Measurements from ENCODE around the gene C1orf74.

C1orf74 gene

GRCh38 chr1:209790286-209791193 lies 6.2 kb upstream of the C1orf74 start:
- ATAC-seq (no peak), DNase-seq (no peak)
- H3K4me3 Mint-ChIP-seq = no peak overlapping the region
- H3K4me1 Mint-ChIP-seq = no peaks in the 10 kb centered on the region
- no peak overlapping the region for H3K27ac Mint-ChIP-seq
- no peaks in the 10 kb centered on the region for H3K9me3 Mint-ChIP-seq
- no peaks in the 10 kb centered on the region for H3K27me3 Mint-ChIP-seq

- Mint-ChIP-seq H3K4me3 (no peak overlapping the region), H3K9me3 (no peaks in the 10 kb centered on the region), H3K27ac (no peak overlapping the region), H3K4me1 (peaks cover 9% of the 10 kb centered on the region), H3K27me3 (no peaks in the 10 kb centered on the region)
- DNase-seq (no peak), ATAC-seq (no peak)
Measured at GRCh38 chr1:209789245-209789644, 4.9 kb upstream of the C1orf74 start.

DNA sequence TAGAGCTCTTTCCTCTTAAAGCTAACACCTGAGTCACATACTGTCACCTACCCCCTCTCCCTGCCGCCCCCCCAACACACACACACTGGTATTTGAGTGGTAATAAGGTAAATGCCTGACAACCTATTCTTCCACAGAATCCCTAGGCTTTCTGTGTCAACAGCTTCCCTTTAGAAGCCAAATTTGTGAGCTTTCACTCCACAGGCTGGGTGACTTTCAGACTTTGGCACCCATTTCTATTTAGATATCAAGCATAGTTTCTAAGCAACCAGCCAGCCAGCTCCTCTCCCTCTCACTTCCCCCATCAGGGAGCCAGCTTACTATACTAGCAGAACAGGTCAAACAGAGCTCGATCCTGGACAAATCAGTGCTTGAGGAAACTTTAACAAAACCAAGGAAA lies 3.2 kb upstream of the C1orf74 start:
- no peak for ATAC-seq
- Mint-ChIP-seq H3K27me3 (no peaks in the 10 kb centered on the region), H3K9me3 (no peaks in the 10 kb centered on the region), H3K27ac (no peak overlapping the region), H3K4me3 (no peak overlapping the region), H3K4me1 (peaks cover 26% of the 10 kb centered on the region)
- DNase-seq = no peak

- DNase-seq (no peak), ATAC-seq (no peak)
- H3K27ac Mint-ChIP-seq = no peak overlapping the region
- H3K9me3 Mint-ChIP-seq = no peaks in the 10 kb centered on the region
- H3K4me1 Mint-ChIP-seq = peaks cover 40% of the 10 kb centered on the region
- H3K4me3 Mint-ChIP-seq = no peak overlapping the region
- no peaks in the 10 kb centered on the region for H3K27me3 Mint-ChIP-seq
Measured at GRCh38 chr1:209786146-209786545, 1.8 kb upstream of the C1orf74 start.

DNA sequence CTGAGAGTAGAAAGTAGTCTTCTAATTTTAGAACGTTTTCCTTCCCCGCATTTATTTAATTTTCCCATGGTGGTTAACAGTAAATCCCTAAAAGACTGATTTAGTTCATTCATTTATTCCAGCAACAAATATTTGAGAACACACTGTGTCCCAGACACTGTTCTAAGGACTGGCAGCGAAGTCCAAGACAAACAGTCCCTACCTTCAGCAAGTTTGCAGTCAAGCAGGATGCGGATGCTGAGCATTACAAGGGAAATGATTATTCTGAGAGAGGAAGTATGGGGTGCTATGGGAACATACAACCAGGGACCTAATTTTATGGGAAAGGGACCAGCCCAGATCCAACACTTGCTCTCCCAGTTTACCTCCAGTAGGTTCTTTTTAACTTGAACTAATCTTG lies 1.2 kb upstream of the C1orf74 start:
- ATAC-seq (no peak), DNase-seq (no peak)
- Mint-ChIP-seq H3K27me3 (no peaks in the 10 kb centered on the region), H3K4me3 (peak overlapping the region in 1 of 2 donors; percentile 23), H3K9me3 (no peaks in the 10 kb centered on the region), H3K4me1 (peaks cover 42% of the 10 kb centered on the region), H3K27ac (no peak overlapping the region)

DNA sequence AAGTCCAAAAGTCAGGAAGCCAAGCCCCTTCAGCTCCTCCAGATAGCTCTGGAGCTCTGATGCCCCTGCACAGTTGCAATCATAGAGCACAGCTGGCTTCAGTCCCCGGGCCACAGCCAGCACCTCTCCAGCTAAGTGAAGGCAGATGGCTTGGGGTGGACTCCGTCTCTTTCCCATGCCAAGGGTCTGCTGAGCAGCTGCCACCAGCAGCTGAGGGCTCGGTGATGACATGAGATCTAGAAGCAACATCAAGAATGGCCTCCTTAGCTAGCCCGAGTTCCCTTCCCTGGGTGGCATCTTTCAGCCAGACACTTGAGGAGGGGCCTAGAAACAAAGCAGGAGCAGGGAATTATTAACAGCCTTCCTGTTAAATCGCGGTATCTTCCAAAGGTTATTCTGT lies 973 bp downstream of the C1orf74 start:
- ATAC-seq (no peak), DNase-seq (no peak)
- Mint-ChIP-seq H3K4me3 (peak overlapping the region; percentile 81 to 92), H3K27ac (peak overlapping the region in 1 of 2 donors; percentile 97), H3K27me3 (no peaks in the 10 kb centered on the region), H3K9me3 (no peaks in the 10 kb centered on the region), H3K4me1 (peaks cover 64% of the 10 kb centered on the region)

- DNase-seq (no peak), ATAC-seq (no peak)
- H3K27me3 Mint-ChIP-seq = no peaks in the 10 kb centered on the region
- H3K9me3 Mint-ChIP-seq = no peaks in the 10 kb centered on the region
- peak overlapping the region in 1 of 2 donors; percentile 80 for H3K27ac Mint-ChIP-seq
- H3K4me3 Mint-ChIP-seq = no peak overlapping the region
- H3K4me1 Mint-ChIP-seq = peaks cover 78% of the 10 kb centered on the region
Measured at GRCh38 chr1:209780268-209780667, 4.1 kb downstream of the C1orf74 start.

GRCh38 chr1:209778102-209778501 lies 6.3 kb downstream of the C1orf74 start:
- H3K27me3 Mint-ChIP-seq = no peaks in the 10 kb centered on the region
- peak overlapping the region in 1 of 2 donors; percentile 20 for H3K27ac Mint-ChIP-seq
- DNase-seq (no peak), ATAC-seq (no peak)
- no peaks in the 10 kb centered on the region for H3K9me3 Mint-ChIP-seq
- H3K4me1 Mint-ChIP-seq = peaks cover 57% of the 10 kb centered on the region
- H3K4me3 Mint-ChIP-seq = no peak overlapping the region

- DNase-seq = no peak
- ATAC-seq = no peak
- peak overlapping the region in 1 of 2 donors; percentile 16 for H3K27ac Mint-ChIP-seq
- no peak overlapping the region for H3K4me3 Mint-ChIP-seq
- H3K9me3 Mint-ChIP-seq = no peaks in the 10 kb centered on the region
- H3K27me3 Mint-ChIP-seq = no peaks in the 10 kb centered on the region
- peaks cover 52% of the 10 kb centered on the region for H3K4me1 Mint-ChIP-seq
Measured at GRCh38 chr1:209777587-209777986, 6.8 kb downstream of the C1orf74 start.

DNA sequence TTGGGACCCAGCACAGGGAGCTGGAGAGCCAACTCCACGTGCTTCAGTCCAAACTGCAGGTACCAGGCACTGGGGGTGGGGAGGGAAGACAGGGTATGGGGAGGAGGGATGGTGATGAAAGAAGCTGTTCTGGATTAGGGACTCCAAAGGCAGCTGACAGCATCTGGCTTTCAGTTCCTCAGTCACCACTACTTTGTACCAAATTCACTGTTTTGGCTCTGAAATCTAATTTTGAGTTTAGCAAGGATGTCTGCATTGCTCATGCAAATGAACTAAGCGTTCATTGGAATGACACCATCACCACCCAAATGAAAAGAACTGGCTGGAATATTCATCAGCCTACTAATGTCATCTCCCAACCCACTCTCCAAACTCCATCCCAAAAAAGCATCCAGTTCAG lies 8.7 kb downstream of the C1orf74 start:
- peak overlapping the region in 1 of 2 donors; percentile 10 for H3K27ac Mint-ChIP-seq
- H3K27me3 Mint-ChIP-seq = no peaks in the 10 kb centered on the region
- no peaks in the 10 kb centered on the region for H3K9me3 Mint-ChIP-seq
- ATAC-seq (no peak), DNase-seq (no peak)
- peaks cover 37% of the 10 kb centered on the region for H3K4me1 Mint-ChIP-seq
- H3K4me3 Mint-ChIP-seq = no peak overlapping the region

- no peak for ATAC-seq
- Mint-ChIP-seq H3K4me3 (no peak overlapping the region), H3K9me3 (no peaks in the 10 kb centered on the region)
Measured at GRCh38 chr1:209774592-209774991, 9.8 kb downstream of the C1orf74 start.

GRCh38 chr1:209772126-209772525 lies 12.2 kb downstream of the C1orf74 start:
- Mint-ChIP-seq H3K27ac (peak overlapping the region in 1 of 2 donors; percentile 1), H3K9me3 (no peaks in the 10 kb centered on the region), H3K4me3 (no peak overlapping the region), H3K4me1 (peaks cover 9% of the 10 kb centered on the region), H3K27me3 (no peaks in the 10 kb centered on the region)
- ATAC-seq (no peak), DNase-seq (no peak)

More at GRCh38 chr1:209774592-209774991, 9.8 kb downstream of the C1orf74 start:
- Mint-ChIP-seq H3K27me3 (no peaks in the 10 kb centered on the region), H3K4me1 (peaks cover 26% of the 10 kb centered on the region), H3K27ac (peak overlapping the region; percentile 28 to 64)
- no peak for DNase-seq

DNA sequence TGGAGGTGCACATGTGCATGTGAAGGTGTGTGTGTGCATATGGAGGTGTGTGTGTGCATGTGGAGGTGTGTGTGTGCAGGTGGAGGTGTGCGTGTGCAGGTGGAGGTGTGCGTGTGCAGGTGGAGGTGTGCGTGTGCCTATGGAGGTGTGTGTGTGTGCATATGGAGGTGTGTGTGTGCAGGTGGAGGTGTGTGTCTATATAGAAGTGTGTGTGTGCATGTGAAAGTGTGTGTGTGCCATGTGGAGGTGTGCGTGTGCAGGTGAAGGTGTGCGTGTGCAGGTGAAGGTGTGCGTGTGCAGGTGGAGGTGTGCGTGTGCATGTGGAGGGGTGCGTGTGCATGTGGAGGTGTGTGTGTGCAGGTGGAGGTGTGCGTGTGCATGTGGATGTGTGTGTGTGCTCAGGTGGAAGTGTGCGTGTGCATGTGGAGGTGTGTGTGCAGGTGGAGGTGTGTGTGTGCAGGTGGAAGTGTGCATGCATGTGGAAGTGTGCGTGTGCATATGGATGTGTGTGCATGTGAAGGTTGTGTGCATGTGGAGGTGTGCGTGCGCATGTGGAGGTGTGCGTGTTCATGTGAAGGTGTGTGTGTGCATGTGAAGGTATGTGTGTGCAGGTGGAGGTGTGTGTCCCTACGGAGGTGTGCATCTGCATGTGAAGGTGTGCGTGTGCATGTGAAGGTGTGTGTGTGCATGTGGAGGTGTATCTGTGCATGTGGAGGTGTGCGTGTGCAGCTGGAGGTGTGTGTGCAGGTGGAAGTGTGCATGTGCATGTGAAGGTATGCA lies 13.5 kb downstream of the C1orf74 start:
- H3K4me3 Mint-ChIP-seq = no peak overlapping the region
- ATAC-seq = no peak
- H3K27ac Mint-ChIP-seq = no peak overlapping the region
- DNase-seq = no peak
- no peaks in the 10 kb centered on the region for H3K9me3 Mint-ChIP-seq
- H3K27me3 Mint-ChIP-seq = no peaks in the 10 kb centered on the region
- H3K4me1 Mint-ChIP-seq = peaks cover 20% of the 10 kb centered on the region

- no peak overlapping the region for H3K27ac Mint-ChIP-seq
- peaks cover 28% of the 10 kb centered on the region for H3K4me1 Mint-ChIP-seq
- H3K27me3 Mint-ChIP-seq = no peaks in the 10 kb centered on the region
- H3K9me3 Mint-ChIP-seq = no peaks in the 10 kb centered on the region
- DNase-seq = no peak
- H3K4me3 Mint-ChIP-seq = no peak overlapping the region
- no peak for ATAC-seq
Measured at GRCh38 chr1:209769971-209770370, 14.4 kb downstream of the C1orf74 start.

- ATAC-seq (peak; percentile 78), DNase-seq (peak; percentile 66 to 87)
- H3K27ac Mint-ChIP-seq = no peak overlapping the region
- no peaks in the 10 kb centered on the region for H3K27me3 Mint-ChIP-seq
- H3K4me1 Mint-ChIP-seq = peaks cover 33% of the 10 kb centered on the region
- no peaks in the 10 kb centered on the region for H3K9me3 Mint-ChIP-seq
- H3K4me3 Mint-ChIP-seq = no peak overlapping the region
Measured at GRCh38 chr1:209769171-209769904, 15.0 kb downstream of the C1orf74 start.

Data from stimulated activated naive CD8-positive, alpha-beta T cell treated with anti-CD3 and anti-CD28 coated beads, Interleukin-15, amount 100 ng/mL, for 72 hours (primary cell).